HG03457 (cell line): ENCODE measurements around the gene LAPTM4A.

Source experiments
- ATAC-seq: cut with Tn5 transposase; IDR thresholded peaks from one replicate; pipeline ENCODE4 v1.9.1; 2021; ENCODE audit warnings: moderate number of reproducible peaks; ENCODE audit not compliant: unreplicated experiment

LAPTM4A gene

DNA sequence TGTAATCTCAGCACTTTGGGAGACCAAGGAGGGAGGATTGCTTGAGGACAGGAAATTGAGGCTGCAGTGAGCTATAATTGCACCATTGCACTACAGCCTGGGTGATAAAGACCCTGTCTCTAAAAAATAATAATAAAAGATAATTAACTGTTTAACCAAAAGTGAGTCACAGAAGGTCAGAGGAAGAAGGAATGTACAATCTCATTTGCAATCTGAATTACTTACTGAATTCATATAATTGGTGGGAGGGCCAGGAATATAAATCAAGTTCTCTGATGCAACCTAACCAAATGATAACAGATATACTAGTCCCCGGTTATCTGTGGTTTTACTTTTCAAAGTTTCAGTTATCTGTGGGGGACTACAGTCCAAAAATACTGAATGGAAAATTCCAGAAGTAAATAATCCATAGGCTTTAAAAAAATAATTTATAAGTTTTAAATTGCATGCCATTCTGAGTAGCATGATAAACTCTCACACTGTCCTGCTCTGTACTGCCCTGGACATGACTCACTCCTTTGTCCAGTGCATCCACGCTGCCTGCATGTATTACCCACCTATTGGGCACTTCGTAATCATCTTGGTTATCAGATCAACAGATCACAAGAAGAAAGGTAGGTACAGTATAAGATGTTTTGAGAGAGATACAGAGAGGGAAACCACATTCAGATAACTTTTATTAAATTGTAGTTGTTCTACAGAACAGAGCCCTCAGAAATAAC, 26.2 kb downstream of the LAPTM4A start:
- no peak for ATAC-seq

DNA sequence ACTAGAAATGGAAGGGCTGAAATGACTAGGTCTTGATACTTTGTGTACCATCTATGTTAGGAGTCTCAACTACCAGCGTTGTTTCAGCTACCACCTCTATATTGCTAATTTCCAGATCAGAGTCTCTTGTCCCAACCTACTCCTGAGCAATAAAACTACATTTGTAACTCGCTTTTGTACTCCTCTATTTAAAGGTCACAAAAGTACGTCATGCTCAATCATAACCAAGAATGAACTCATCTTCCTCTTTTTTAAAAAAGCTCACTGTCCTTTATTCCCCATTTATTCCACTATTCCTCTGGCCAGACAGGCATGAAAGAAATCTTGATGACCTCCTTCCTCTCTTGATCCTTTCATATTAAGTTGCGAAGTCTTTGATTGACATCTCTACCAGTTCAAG, 27.7 kb downstream of the LAPTM4A start:
- ATAC-seq, result no peak

DNA sequence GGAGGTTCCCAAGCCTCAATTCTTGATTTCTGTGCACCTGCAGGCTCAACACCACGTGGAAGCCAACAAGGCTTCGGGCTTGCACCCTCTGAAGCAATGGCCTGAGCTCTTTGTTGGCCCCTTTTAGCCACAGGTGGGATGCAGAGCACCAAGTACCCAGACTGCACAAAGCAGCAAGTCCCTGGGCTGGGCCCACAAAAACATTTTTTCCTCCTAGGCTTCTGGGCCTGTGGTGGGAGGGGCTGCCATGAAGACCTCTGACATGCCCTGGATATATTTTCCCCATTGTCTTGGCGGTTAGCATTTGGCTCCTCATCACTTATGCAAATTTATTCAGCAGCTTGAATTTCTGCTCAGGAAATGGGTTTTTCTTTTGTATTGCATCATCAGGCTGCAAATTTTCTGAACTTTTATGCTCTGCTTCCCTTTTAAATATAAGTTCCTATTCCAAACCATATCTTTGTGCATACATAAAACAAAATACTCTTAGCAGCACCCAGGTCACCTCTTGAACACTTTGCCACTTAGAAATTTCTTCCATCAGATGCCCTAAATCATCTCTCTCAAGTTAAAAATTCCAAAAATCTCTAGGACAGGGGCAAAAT, 29.9 kb downstream of the LAPTM4A start:
- no peak for ATAC-seq

DNA sequence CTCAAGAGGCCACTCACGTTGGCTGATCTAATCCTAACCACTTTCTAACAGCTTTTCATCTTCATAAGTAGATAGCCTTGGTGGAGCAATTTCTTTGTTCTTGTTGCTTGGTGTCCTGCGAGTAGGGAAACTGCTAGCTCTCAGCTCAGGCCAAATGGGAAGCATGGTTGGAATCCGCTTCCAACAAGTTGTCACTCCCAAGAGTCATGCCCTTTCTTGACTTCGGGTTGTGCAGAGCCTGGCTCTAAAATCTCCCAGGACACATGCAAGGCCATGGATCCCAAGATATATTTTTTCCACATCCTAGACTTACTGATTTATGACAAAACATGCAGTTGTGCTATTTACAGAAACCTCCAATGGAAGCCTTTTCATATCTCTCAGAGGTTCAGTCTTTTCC, 31.7 kb downstream of the LAPTM4A start:
- ATAC-seq, result no peak

DNA sequence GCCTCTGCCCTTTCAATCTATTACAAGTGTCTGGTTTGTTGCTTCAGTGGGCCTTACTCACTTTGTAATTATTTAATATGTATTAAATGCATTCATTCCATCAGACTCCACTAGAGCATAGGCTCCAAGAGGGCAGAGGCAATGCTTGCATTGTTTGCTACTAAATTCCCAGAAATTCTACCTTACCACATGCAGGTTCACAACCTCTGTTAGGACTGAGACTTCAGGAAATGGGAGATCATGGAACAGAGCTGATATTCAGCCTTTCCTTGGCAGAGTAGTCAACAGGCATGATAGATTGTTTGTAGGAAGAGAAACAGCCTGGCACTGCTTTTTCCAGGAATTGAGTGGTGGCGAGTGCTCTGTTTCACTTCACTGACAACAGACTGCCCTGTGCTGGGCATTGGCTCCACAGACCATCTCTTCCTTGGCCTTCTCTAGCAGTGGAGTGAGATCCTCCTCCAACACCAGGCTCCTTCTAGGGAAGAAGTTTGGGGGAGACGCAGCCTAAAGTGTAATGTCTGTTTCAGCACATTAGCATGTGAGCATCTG, 32.8 kb downstream of the LAPTM4A start:
- ATAC-seq, result no peak

DNA sequence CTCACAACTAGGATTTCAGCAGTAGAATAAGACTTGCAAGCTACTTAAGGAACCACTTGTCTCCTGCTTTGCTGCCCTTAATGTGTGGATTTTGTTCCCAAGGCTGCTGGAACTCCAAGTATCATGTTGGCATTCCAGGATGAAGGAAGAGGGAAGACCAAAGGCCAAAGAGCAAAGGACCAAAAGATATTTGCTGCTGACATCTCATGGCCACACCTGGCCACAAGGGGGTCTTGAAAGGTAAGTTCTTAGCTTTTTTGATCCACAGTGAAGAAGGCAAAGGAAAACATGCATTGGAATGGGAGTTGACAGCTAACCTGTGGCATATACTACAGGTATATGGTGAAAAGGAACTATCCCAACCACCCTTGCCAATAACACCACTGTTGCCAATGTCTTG, 35.1 kb downstream of the LAPTM4A start:
- ATAC-seq, result no peak

DNA sequence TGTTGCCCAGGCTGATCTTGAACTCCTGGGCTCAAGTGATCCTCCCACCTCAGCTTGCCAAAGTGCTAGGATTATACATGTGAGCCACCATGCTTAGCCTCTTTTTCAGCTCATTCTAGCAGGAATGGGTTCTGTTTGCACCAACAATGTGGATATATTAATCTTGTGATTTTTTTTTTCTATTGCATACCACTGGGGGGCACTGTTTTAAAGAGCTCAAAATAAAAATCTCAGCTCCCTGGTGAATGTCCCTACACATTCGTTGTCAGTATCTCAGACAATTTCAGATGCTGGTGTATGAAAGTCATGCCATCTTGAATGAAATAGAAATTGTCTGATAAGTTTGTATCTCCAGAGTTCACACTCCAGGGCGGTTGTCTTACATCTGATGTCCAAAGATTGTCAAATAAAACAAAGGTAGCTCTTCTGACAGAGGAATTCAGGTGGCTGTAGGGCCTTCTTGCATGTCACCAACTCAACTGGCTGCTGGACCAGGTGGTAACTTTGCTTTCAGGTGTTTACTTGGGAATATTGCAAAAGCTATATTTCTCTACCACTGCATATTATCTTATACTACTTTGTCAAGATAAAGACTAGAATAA, 35.8 kb downstream of the LAPTM4A start:
- ATAC-seq, result no peak

DNA sequence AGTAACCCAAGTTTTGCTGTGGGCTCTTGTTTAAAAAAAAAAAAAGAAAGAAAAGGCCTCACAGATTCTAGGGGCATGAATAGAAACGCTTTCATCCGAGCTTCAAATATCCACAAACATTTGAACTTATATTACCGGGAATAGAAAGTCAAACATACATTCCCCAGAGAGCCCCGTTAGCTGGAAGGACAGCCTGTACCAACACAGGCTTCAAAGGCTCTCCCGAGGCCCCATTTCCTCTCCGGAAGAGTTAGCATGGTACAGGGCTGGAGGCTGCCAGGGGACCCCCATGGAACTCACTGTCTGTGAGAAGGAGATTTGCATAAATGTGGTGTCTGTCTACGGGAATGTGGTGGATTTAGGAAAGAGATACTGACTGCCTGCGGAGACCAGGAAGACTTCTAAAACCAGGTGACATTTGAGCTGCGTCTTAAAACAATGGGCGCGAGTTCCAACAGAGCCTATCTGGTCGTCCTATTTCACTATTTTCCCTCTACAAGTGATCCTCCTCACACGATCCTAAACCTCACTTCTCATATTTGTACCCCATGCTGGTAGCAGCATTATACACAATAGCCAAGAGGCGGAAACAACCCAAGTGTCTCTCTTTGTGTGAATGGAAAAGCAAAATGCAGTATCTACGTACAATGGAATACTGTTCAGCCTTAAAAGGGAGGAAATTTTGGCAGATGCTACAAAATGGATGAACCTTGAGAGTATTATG, 38.1 kb downstream of the LAPTM4A start:
- no peak for ATAC-seq

DNA sequence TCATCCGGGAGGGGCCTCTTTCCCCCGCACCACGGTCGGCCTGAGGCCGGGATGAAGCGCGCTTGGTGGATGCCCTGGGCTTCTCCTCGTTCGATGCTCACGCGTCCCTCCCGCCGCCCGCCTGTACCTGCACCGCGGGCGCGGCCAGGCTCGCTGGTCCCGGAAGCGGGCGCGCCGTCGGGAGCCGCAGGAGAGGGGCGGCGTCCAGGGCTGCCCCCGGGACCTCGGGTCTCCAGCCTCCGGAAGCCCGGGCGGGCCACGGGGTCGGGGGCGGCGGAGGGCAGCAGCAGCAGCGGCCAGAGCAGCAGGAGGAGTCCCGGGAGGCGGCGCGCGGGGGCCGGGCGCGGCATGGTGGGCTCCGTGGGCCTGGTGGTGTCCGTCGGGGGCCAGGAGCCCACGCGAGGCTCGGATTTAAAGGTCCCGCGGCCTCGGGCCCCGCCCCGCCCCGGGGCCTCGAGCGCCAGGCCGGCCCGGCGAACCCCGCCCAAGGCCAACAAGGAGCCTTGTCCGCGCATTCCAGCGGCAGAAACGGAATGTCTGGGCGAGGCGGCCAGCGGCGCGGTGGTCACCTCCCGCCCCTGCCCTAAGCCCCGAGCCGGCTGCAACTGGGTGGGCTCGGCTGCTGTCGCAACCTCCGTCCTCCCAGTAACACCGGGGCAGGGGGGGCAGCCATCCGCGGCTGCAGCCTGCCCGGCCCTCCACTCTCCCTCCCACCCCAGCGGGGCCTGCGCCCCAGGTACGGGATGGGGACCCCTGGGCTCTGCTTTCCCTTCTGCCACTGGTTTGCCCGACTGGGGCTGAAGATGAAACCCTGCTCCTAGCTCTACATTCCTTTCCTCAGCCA, 38.9 kb downstream of the LAPTM4A start, which contains the start of gene MATN3:
Gene MATN3 (minus strand): TSS at position 387 of the 844 bp plus-strand sequence. CDS start 37 bp downstream, at position 350.
- ATAC-seq, result no peak

DNA sequence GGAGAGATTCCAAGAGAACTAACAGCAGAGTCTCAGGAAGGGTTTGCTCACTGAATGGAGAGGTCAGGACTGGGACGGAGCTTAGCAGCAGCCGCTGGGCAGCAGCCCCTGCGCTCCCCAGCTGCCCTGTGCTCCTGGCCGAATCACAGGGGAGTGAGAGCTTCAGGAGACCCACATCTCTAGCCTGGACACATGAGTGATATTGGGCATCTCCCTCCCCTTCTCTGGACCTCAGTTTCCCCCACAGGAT, 39.5 kb downstream of the LAPTM4A start:
- ATAC-seq, result no peak

DNA sequence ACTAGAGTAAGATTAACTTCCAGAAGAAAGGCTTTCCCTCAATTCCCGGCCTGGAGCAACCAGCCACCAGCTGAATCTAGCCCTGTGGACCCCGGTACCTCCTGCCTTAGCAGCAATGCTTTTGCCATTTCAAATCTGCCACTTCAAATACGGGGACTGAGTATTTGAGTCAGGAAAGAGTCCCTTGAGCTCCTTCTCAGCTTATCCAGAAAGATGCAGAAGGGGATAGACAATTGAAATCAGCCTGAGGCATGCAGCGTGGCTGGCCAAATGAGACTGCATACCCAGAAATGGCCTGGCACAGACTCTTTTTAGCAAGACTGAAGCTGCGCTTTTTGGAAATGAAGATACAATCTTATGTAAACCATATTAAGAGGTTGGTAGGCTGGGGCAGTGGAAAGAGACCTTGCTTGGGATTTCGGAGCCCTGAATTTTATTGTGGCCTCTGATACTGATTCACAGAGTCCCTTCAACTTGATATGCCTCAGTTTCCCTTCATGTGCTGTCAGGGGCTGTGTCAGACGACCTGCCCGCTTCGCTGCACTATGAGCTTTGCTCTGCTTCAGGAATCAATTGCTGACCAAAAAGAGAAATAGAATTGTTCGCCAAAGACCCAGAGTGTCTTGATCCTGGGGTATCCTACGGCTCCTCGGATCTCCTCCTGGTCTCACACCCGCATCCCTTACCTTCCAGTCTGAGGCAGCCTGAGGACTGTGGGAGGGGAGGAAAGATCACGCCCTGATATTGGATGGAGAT, 40.0 kb downstream of the LAPTM4A start:
- no peak for ATAC-seq

DNA sequence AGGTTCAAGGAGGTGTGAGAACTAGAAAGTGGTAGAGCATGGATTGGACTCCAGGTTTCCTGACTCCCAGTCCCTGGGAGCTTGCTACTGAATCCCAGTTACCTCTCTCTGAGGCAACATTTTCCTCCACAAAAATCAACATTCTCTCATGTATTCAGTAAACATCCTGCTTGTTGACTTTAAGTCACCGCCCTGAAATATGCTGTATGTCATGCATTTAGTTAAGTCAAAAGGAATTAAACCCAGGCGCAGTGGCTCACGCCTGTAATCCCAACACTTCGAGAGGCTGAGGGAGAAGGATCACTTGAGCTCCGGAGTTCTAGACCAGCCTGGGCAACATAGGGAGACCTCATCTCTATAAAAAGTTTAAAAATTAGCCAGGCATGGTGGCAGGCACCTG, 42.7 kb downstream of the LAPTM4A start:
- no peak for ATAC-seq

DNA sequence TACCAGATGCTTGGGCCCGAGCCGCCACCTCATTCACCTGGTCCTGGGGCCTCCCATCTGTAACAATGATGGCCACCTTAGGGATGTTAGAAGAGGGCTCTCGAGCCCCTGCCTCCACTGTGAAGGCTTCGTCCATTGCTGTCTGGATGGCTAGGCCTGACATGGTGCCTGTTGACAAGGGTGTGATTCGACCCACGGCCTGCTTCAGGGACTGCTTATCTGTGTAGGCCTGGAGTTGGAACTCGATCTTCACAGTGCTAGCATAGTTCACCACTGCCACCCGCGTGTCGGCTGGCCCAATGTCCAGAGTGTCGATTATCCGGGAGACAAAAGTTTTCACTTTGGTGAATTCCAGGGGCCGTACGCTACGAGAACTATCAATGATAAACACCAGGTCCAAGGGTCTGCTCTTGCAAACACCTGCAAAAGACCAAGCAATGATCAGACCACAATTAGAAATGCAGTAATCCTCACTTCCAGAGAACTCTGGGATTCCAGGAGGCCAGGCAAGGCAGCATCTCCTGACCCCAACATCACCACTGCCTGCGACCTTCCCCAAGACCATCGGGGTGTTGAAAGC, 45.4 kb downstream of the LAPTM4A start:
- no peak for ATAC-seq

DNA sequence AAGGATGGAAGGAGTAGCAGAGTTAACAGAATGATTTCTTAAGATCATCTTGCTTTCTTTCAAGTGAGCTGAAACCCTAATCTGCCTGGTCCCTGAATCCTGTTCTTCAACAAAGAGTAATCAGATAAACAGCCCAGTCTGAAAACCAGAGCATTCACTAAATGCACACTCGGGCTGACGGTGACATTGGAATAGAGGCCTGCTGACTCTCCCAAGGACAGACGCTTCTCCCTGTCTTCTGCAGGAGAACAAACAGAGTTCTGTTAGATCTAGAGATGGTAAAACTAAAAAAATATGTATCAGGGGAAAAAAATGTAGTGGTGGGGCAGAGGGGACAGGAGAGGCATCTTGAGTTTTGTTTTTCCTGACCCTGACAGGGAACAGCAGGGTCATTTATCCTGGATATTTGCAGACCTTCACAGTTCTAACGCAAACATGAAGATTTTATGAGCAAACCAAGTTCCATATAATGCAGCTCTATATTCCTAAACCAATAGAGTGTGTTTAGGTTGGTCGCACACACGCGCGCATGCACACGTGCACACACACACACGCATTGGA, 46.3 kb downstream of the LAPTM4A start:
- ATAC-seq, result no peak

DNA sequence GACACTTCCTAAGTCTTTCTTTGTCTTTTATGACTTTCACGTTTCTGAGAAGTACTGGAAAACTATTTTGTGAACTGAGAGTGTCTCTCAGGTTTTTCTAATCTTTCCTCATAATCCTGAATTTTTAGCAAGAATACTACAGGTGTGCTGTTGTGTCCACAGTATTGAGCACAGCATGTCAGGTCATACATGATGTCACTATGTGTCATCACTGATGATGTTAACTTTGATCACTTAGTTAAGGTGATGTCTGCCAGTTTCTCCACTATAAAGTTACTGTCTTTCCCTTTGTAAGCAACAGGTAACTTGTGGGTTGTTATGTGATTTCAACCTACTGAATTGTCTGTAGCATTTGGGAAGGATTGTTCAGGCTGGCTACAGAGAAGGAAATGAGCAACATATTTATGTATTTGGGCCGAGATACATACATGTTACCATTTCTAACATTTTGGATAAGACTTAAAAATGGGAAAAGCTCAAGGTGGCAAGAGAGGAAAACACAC, 50.0 kb downstream of the LAPTM4A start:
- ATAC-seq, result no peak

DNA sequence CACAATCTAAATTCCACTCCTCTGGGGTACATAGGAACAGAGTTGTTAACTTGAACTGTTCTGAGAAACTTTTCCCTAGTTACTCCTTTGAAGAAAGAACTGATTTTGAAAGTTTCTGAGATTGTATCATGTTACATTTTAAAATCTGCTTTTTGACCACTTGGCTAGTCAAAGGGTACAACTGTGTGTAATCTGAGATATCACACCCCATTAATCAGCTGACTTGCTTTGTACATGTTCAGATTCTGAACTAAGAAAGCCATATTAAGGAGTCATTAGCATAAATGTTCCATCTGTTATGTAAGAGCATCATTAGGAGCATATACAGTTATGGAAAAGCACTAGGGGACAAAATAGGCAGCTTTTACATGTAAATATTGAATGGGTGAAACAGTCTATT, 57.7 kb downstream of the LAPTM4A start:
- no peak for ATAC-seq

DNA sequence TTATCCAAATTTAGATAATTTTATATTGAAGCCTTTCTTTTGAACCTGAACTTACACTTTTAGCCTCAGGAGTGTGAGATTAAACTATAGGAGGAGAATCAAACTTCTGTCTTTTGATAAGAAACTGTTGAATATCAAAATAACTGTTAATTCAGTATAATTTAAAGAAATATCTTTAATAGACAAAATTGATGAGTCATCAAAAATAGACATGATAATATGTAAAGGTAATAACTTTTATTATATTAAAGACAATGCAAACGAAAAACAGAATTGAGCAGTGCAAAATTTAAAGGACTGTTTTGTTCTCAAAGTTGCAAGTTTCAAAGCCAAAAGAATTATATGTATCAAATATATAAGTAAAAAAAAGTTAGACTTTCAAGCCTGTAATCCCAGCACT, 59.5 kb downstream of the LAPTM4A start:
- ATAC-seq, result no peak

DNA sequence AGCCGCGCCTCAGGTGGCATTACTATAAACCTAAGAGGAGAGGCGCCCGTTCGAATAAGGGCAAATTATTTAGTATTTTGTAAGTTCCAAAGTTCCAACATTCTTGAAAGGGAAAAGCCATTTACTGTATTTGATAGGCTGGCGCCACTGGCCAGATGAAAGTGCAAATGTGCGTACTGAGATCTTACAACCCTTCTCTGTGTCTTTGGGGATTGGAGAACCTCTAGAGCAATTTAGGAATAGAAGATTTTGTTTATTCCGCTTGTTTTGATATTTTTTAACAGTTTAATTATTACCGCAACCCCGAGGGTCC, 61.1 kb downstream of the LAPTM4A start:
- ATAC-seq, result no peak

DNA sequence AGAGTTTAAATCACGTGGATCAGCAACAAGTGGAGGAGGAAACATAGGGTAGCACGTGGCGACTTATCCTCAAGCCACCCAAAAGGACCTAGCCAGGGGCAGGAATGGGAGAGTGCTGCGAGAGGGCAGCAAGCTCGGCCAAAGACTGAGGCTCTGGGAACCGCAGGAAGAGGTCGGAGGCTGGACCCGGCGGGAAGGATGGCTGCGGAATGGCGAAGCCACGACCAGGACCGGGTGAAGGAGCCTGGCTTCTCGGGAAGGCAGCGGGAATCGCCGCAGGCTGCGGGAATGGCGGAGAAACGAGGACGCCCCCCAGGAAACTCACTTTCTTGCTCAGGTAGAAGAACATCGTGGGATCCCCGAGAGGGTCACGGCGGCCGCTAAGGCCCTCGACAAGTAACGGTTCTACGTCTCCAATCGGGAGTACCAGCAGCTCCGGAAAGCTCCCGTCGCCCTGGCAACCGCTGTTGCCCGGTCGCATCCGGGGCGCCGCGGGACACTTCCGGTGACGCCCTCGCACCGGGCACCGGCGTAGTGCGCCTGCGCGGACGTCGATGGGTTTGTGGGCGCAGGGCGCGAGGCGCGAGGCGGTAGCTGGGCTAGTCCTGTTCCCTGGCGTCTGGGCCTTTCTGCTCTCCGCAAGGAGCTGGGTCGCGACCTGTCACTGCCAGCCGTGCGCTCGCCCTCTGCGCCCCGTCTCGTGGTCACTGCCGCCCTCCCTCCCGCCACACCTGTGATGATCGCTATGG, 61.6 kb downstream of the LAPTM4A start, which contains the start of gene WDR35:
Gene WDR35 (minus strand): TSS at position 439 of the 749 bp plus-strand sequence. CDS start 90 bp downstream, at position 349.
- peak; percentile 82 for ATAC-seq
